Left ventricle myocardium inferior (tissue), 1 donor: ENCODE data around the gene VIT. TPM values are rescaled to one million over a fixed set of nuclear protein-coding genes. Genes with fewer than 3 reads are reported as not detected.

ENCODE experiments used
- DNase-seq: peaks from one replicate; pipeline ENCODE4 v3.0.0-alpha.2; 2020
- H3K27ac ChIP-seq: fragments of 200-600 bp; replicated peaks from 2 replicates; pipeline ENCODE4 v1.8.0; 2021
- H3K27me3 ChIP-seq: fragments of 200-600 bp; 2 replicates; pipeline ENCODE4 v1.8.0; 2021; ENCODE audit warnings: low read depth
- H3K36me3 ChIP-seq: fragments of 200-600 bp; 2 replicates; pipeline ENCODE4 v1.8.0; 2021
- H3K4me1 ChIP-seq: fragments of 200-600 bp; 2 replicates; pipeline ENCODE4 v1.8.0; 2021
- H3K4me3 ChIP-seq: fragments of 200-600 bp; 2 replicates; pipeline ENCODE4 v1.8.0; 2021; ENCODE audit warnings: mild to moderate bottlenecking, moderate library complexity
- H3K9me3 ChIP-seq: fragments of 200-600 bp; replicated peaks from 2 replicates; pipeline ENCODE4 v1.8.0; 2021
- CTCF ChIP-seq: fragments of 200-600 bp; IDR thresholded peaks from 2 replicates; pipeline ENCODE4 v1.8.0; 2021; ENCODE audit warnings: antibody characterized with exemption, mild to moderate bottlenecking, borderline replicate concordance
- intact Hi-C: fragments of 100-400 bp; cut with micrococcal nuclease; formaldehyde crosslinking; loops from one replicate; pipeline ENCODE4 v1.11.0; 2022
- total RNA-seq: library from RNA; stranded (reverse); fragmentation: NEBNext Ultra II Directional; extraction: Animal tissue kit (Norgen Biotek cat#: 25700); gene quantifications from one replicate; pipeline ENCODE4 v1.2.1, GENCODE V29; 2021
- donor health status: DM: no; HTN: yes; CAD: no; lungs with severe emphysema.

Gene VIT
- total RNA-seq, 1 donor from 2014 or later = 8.5 TPM

- Histone ChIP-seq H3K27ac (no peak overlapping the region), H3K4me1 (no peaks in the 10 kb centered on the region), H3K4me3 (no peak overlapping the region), H3K36me3 (no peaks in the 10 kb centered on the region), H3K9me3 (no peaks in the 10 kb centered on the region), H3K27me3 (no peaks in the 10 kb centered on the region)
- no peak for TF ChIP-seq CTCF
- intact Hi-C loops = no loop called here
- no peak for DNase-seq
Observed at GRCh38 chr2:36812196-36812595, 115.7 kb downstream of the VIT start.

GRCh38 chr2:36818542-36818941, 122.0 kb downstream of the VIT start:
- intact Hi-C loops = no loop called here

GRCh38 chr2:36819095-36819711, 122.7 kb downstream of the VIT start:
- intact Hi-C loops = no loop called here
- H3K9me3 ChIP-seq = no peaks in the 10 kb centered on the region

More at GRCh38 chr2:36818542-36818941, 122.0 kb downstream of the VIT start:
- Histone ChIP-seq H3K4me3 (no peak overlapping the region), H3K27me3 (no peaks in the 10 kb centered on the region), H3K36me3 (no peaks in the 10 kb centered on the region), H3K4me1 (no peaks in the 10 kb centered on the region), H3K9me3 (no peaks in the 10 kb centered on the region), H3K27ac (no peak overlapping the region)
- no peak for TF ChIP-seq CTCF
- no peak for DNase-seq

GRCh38 chr2:36820942-36821605, 124.6 kb downstream of the VIT start:
- DNase-seq = no peak
- Histone ChIP-seq H3K36me3 (no peaks in the 10 kb centered on the region), H3K4me1 (no peaks in the 10 kb centered on the region), H3K27me3 (no peaks in the 10 kb centered on the region), H3K9me3 (no peaks in the 10 kb centered on the region), H3K27ac (no peak overlapping the region), H3K4me3 (no peak overlapping the region)
- TF ChIP-seq CTCF = no peak
- intact Hi-C loops = no loop called here

More at GRCh38 chr2:36819095-36819711, 122.7 kb downstream of the VIT start:
- no peak overlapping the region for H3K27ac ChIP-seq
- no peaks in the 10 kb centered on the region for H3K27me3 ChIP-seq
- no peak for DNase-seq
- no peak for TF ChIP-seq CTCF
- no peak overlapping the region for H3K4me3 ChIP-seq
- H3K4me1 ChIP-seq = no peaks in the 10 kb centered on the region
- no peaks in the 10 kb centered on the region for H3K36me3 ChIP-seq

GRCh38 chr2:36823862-36824261, 127.4 kb downstream of the VIT start:
- no peaks in the 10 kb centered on the region for H3K4me1 ChIP-seq
- no peak overlapping the region for H3K27ac ChIP-seq
- H3K27me3 ChIP-seq = no peaks in the 10 kb centered on the region
- DNase-seq = no peak
- intact Hi-C loops = no loop called here
- no peak for TF ChIP-seq CTCF
- no peaks in the 10 kb centered on the region for H3K36me3 ChIP-seq
- no peak overlapping the region for H3K4me3 ChIP-seq
- H3K9me3 ChIP-seq = no peaks in the 10 kb centered on the region
